GM19395 (cell line): ENCODE data around the gene TEK.

Experiments
- ATAC-seq: cut with Tn5 transposase; IDR thresholded peaks from one replicate; pipeline ENCODE4 v1.9.1; 2021; ENCODE audit warnings: mild to moderate bottlenecking, moderate library complexity; ENCODE audit not compliant: unreplicated experiment

The TEK gene

GRCh38 chr9:27176971-27177370 lies 67.9 kb downstream of the TEK start:
- ATAC-seq: no peak

- no peak for ATAC-seq
Observed at GRCh38 chr9:27179245-27179865, 70.3 kb downstream of the TEK start.

GRCh38 chr9:27181381-27181780 lies 72.4 kb downstream of the TEK start:
- ATAC-seq: no peak

- no peak for ATAC-seq
Observed at GRCh38 chr9:27182421-27182820, 73.4 kb downstream of the TEK start.

- ATAC-seq: no peak
Observed at GRCh38 chr9:27183131-27183530, 74.1 kb downstream of the TEK start.

GRCh38 chr9:27183701-27184100 lies 74.7 kb downstream of the TEK start:
- ATAC-seq: no peak

GRCh38 chr9:27184556-27185351 lies 75.7 kb downstream of the TEK start:
- no peak for ATAC-seq

GRCh38 chr9:27188426-27188825 lies 79.4 kb downstream of the TEK start:
- ATAC-seq: no peak

- no peak for ATAC-seq
Observed at GRCh38 chr9:27189426-27189825, 80.4 kb downstream of the TEK start.

- ATAC-seq: no peak
Observed at GRCh38 chr9:27192291-27192960, 83.4 kb downstream of the TEK start.

GRCh38 chr9:27193886-27194285 lies 84.9 kb downstream of the TEK start:
- ATAC-seq: no peak

GRCh38 chr9:27194401-27195091 lies 85.5 kb downstream of the TEK start:
- ATAC-seq: no peak

GRCh38 chr9:27195191-27195590 lies 86.2 kb downstream of the TEK start:
- no peak for ATAC-seq

GRCh38 chr9:27196383-27196782 lies 87.4 kb downstream of the TEK start:
- no peak for ATAC-seq

GRCh38 chr9:27198190-27198589 lies 89.2 kb downstream of the TEK start:
- no peak for ATAC-seq

- no peak for ATAC-seq
Observed at GRCh38 chr9:27202056-27202455, 93.0 kb downstream of the TEK start.

- ATAC-seq: no peak
Observed at GRCh38 chr9:27203783-27204182, 94.8 kb downstream of the TEK start.

- ATAC-seq: no peak
Observed at GRCh38 chr9:27204578-27204977, 95.6 kb downstream of the TEK start.

- ATAC-seq: no peak
Observed at GRCh38 chr9:27205198-27205597, 96.2 kb downstream of the TEK start.

- no peak for ATAC-seq
Observed at GRCh38 chr9:27206041-27206440, 97.0 kb downstream of the TEK start.

- no peak for ATAC-seq
Observed at GRCh38 chr9:27209034-27209433, 100.0 kb downstream of the TEK start.
